Skeletal muscle tissue (tissue), 4 donors: ENCODE results near the gene F10. TPM values are rescaled to one million over a fixed set of nuclear protein-coding genes. Genes with fewer than 3 reads are reported as not detected.

Source experiments
- H3K27ac ChIP-seq: one replicate; pipeline ENCODE4 v1.7.0; 2013; ENCODE audit warnings: mild to moderate bottlenecking, low read depth, low read length, inconsistent platforms
- H3K27me3 ChIP-seq, 3 donors: one replicate each; pipeline ENCODE4 v1.7.0; 2013; ENCODE audit warnings: low read length in 3 of 3; ENCODE audit not compliant: control insufficient read depth in 3 of 3, insufficient read depth in 3 of 3
- H3K36me3 ChIP-seq, 3 donors: one replicate each; pipeline ENCODE4 v1.7.0; 2013; ENCODE audit warnings: low read length in 3 of 3; ENCODE audit not compliant: control insufficient read depth in 3 of 3, insufficient read depth in 3 of 3
- H3K4me1 ChIP-seq, 3 donors: one replicate each; pipeline ENCODE4 v1.7.0; 2013; ENCODE audit warnings: low read length in 3 of 3, mild to moderate bottlenecking in 3 of 3; ENCODE audit not compliant: control insufficient read depth in 3 of 3, insufficient read depth in 3 of 3
- H3K4me3 ChIP-seq, 3 donors: one replicate each; pipeline ENCODE4 v1.7.0; 2013; ENCODE audit warnings: low read length in 3 of 3
- H3K9ac ChIP-seq, 3 donors: one replicate each; pipeline ENCODE4 v1.7.0; 2013; ENCODE audit warnings: low read length in 3 of 3, mild to moderate bottlenecking in 3 of 3, moderate library complexity in 2 of 3, low read depth in 1 of 3
- H3K9me3 ChIP-seq, 3 donors: one replicate each; pipeline ENCODE4 v1.7.0; 2013; ENCODE audit warnings: low read length in 3 of 3; ENCODE audit not compliant: control insufficient read depth in 3 of 3
- total RNA-seq: library from RNA; depleted of rRNA; stranded (reverse); fragments of >200 nt; gene quantifications from one replicate; pipeline ENCODE4 v1.2.3, GENCODE V29; 2014
- donor health status: Osteomylitis.

F10 gene
- total RNA-seq, 1 donor from 2014 or later: 33.9 TPM

DNA sequence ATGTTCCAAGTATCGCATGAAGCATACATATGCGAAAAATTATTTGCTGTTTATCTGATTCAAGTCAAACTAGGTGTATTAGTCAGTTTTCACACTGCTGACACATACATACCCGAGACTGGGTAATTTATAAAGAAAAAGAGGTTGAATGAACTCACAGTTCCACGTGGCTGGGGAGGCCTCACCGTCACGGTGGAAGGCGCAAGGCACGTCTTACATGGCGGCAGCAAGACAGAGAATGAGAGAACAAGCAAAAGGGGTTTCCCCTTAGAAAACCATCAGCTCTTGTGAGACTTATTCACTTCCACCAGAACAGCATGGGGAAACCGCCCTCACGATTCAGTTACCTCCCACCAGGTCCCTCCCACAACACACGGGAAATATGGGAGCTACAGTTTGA, 22.9 kb downstream of the F10 start:
- peaks cover 0 to 3% (median 0%) of the 10 kb centered on the region in 3 donors for H3K27me3 ChIP-seq
- H3K36me3 ChIP-seq: no peaks in the 10 kb centered on the region
- no peak overlapping the region for H3K4me3 ChIP-seq
- no peaks in the 10 kb centered on the region for H3K9me3 ChIP-seq
- no peaks in the 10 kb centered on the region for H3K4me1 ChIP-seq
- H3K27ac ChIP-seq: no peak overlapping the region
- no peak overlapping the region for H3K9ac ChIP-seq

DNA sequence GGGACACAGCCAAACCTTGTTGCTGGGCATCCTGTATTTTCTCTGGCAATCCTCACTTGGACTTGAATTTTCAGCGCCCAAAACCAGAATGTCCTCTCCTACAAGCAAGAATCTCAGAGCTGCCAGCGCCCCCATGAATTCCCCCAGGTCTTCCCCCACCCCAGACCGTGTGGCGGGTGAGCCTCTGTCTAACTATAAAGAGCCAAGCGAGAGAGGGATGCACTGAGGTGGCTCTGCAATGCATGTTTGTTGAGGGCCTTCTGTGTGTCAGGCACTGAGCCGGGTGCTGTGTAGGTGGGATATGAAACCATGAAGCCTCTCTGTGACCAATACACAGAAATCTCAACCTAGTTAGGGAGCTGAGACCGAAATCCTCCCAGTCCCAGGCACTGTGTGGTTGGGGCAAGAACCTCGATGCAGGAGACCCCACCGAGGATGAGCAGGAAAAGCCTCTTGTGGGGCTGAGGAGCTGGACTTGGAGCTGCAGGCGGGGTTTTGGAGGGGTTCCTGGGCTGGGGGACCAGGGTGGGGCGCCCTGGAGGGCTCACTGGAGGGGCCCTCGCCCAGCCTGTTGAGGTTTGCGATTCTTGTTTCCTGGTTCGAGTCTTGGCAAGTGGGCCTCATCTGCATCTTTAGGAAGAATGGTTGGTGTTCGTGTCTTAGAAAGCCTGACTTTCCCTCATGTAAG, 23.5 kb downstream of the F10 start:
- no peaks in the 10 kb centered on the region for H3K36me3 ChIP-seq
- H3K9ac ChIP-seq: no peak overlapping the region
- H3K27me3 ChIP-seq: peaks cover 0 to 3% (median 0%) of the 10 kb centered on the region in 3 donors

DNA sequence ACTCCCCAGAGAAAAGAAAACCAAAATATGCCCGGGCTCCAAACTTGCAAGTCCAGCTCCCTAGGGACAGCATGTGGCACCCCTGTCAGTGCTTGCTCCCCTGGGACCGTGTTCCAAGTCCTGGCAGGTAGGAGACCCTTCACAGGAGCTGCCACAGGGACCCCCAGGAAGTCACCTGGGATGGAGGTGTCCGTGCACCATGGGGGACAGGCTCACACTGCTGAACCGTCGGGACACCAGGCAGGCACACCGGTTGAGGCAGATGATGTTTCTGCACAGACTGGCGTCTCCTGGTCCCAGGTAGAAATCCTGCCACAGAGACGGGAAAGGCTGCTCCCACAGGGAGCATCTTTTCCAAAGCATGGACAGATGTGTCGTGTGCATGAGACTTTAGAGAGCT, 24.2 kb downstream of the F10 start:
- Histone ChIP-seq H3K36me3 (no peaks in the 10 kb centered on the region), H3K9me3 (no peaks in the 10 kb centered on the region), H3K27me3 (peaks cover 0 to 3% (median 0%) of the 10 kb centered on the region in 3 donors), H3K4me1 (no peaks in the 10 kb centered on the region), H3K4me3 (no peak overlapping the region), H3K9ac (no peak overlapping the region), H3K27ac (no peak overlapping the region)

More for the DNA sequence above, 23.5 kb downstream of the F10 start:
- H3K27ac ChIP-seq: no peak overlapping the region
- H3K4me1 ChIP-seq: no peaks in the 10 kb centered on the region
- no peaks in the 10 kb centered on the region for H3K9me3 ChIP-seq
- no peak overlapping the region for H3K4me3 ChIP-seq

DNA sequence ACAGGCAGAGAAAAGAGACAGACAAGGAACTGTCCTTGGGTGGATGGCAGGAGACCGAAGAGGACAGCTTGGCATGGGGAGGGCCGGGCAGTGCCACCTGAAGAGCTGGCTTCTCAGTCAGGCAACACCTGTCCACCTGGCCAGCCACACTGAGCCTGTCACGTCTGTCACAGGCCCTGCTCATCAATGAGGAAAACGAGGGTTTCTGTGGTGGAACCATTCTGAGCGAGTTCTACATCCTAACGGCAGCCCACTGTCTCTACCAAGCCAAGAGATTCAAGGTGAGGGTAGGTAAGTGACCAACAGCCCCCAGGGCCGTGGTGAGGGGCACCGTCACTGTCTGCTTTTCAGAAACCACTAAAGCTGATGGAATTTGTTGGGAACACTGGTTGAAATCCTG, 24.6 kb downstream of the F10 start:
- H3K9me3 ChIP-seq: no peaks in the 10 kb centered on the region

DNA sequence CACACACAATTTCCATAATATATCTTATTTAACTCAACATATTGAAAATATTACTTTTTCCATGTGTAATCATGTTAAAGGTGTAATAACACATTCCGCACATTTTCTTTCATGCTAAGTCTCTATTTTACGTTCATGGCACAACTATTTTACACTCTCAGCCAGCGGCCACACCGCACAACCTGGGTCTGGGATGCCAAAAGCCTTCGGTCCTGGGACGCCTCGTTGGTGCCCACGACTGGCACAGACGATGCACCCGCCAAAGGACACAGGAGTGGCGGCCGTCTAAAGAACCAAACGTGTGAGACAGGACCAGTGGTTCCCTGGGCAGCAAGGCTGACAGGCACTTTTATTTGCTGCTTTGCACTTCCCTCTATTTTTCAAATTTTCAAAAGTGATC, 25.8 kb downstream of the F10 start:
- peaks cover 11 to 16% (median 13%) of the 10 kb centered on the region in 3 donors for H3K4me1 ChIP-seq
- H3K9me3 ChIP-seq: no peaks in the 10 kb centered on the region
- no peak overlapping the region for H3K27ac ChIP-seq
- H3K9ac ChIP-seq: no peak overlapping the region
- no peaks in the 10 kb centered on the region for H3K36me3 ChIP-seq
- H3K27me3 ChIP-seq: peaks cover 0 to 3% (median 0%) of the 10 kb centered on the region in 3 donors
- H3K4me3 ChIP-seq: no peak overlapping the region

More for the DNA sequence above, 24.6 kb downstream of the F10 start:
- Histone ChIP-seq H3K9ac (no peak overlapping the region), H3K4me3 (no peak overlapping the region), H3K27ac (no peak overlapping the region), H3K27me3 (peaks cover 0 to 3% (median 0%) of the 10 kb centered on the region in 3 donors), H3K4me1 (peaks cover 3 to 4% (median 3%) of the 10 kb centered on the region in 3 donors), H3K36me3 (no peaks in the 10 kb centered on the region)

DNA sequence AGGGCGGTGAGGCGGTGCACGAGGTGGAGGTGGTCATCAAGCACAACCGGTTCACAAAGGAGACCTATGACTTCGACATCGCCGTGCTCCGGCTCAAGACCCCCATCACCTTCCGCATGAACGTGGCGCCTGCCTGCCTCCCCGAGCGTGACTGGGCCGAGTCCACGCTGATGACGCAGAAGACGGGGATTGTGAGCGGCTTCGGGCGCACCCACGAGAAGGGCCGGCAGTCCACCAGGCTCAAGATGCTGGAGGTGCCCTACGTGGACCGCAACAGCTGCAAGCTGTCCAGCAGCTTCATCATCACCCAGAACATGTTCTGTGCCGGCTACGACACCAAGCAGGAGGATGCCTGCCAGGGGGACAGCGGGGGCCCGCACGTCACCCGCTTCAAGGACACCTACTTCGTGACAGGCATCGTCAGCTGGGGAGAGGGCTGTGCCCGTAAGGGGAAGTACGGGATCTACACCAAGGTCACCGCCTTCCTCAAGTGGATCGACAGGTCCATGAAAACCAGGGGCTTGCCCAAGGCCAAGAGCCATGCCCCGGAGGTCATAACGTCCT, 26.4 kb downstream of the F10 start:
- Histone ChIP-seq H3K9ac (no peak overlapping the region), H3K27ac (no peak overlapping the region), H3K9me3 (no peaks in the 10 kb centered on the region), H3K4me3 (no peak overlapping the region), H3K36me3 (no peaks in the 10 kb centered on the region), H3K27me3 (peaks cover 0 to 3% (median 0%) of the 10 kb centered on the region in 3 donors), H3K4me1 (peaks cover 14 to 19% (median 15%) of the 10 kb centered on the region in 3 donors)

DNA sequence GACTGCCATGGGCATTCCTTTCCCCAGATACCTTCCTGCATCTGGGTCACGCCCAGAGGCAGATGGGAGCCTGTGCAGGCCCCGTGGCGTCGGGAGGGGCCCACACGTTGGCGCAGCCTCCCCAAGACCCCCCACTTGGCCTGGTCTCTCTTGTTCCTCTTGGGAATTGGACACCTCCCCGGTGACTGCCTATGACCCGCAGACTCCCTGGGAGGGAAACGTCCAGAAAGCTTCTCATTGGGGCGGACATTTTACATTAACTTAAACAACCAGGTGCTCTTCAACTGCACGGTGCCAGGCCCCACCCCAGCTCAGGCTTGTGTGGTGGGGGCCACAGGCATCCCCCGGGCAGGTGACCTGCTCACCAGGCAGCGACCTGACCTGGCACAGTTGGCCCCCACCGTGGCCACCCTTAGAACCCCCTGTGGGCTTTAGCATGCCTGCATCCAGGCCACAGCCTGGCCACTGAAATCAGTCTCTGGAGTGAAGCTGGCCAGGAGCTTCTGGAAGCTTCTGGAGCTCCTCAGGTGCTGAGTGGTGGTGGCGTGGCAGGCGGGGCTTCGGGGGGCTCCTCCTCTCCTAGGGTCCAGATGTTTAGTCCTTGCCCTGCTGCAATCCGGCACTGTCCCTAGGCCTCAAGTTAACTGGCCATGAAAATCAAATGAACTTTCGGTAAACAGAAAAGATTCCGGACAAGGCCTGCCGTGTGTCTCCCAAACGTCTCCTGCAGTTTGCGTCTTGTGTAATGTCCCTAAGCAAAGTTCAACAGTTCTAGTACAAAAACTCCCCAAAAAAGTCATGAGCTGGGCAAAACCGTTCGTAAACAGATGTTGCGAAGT, 27.3 kb downstream of the F10 start:
- H3K27ac ChIP-seq: no peak overlapping the region
- no peak overlapping the region for H3K4me3 ChIP-seq
- H3K4me1 ChIP-seq: peaks cover 18 to 25% (median 19%) of the 10 kb centered on the region in 3 donors
- no peak overlapping the region for H3K9ac ChIP-seq
- H3K36me3 ChIP-seq: no peaks in the 10 kb centered on the region
- H3K27me3 ChIP-seq: peaks cover 0 to 3% (median 0%) of the 10 kb centered on the region in 3 donors
- no peaks in the 10 kb centered on the region for H3K9me3 ChIP-seq

DNA sequence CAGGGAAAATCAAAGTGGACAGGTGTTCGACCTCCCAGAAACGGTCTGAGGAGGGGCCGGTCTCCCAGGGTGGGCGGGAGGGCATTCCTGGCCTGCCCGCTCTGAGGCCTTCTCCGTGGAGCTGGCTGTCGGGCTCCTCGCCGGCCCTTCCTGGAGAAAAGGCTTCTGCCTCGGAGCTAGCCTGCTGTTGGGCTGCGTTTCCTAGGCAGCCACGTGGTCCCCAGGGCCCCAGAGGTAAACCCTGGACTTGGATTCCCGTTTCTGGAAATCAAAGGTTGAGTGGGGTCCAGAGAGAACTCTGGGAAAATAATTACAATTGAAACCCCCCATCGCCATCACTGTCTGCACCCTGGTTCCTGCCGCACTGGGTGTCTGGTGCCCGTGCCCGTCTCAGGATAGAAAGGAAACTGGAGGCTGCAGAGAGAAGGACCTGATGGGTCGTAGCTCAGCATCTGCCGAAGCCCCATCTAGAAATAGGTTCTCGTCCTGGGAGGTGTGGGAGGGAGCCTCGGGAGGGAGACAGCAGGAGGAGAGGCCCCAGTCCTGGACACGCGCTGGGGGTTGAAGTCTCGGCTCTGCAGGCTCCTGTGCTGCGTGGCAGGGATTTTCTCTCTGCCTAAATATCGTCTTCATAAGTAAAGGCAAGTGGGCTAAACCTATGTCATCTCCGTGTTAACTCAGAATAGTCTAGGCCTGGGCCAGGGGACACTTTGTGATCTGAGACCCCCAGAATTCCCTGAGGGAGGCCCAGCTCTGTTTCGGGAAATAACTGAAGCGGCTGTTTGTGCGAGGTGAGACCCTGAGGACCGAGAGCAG, 28.2 kb downstream of the F10 start:
- H3K9me3 ChIP-seq: no peaks in the 10 kb centered on the region
- H3K9ac ChIP-seq: no peak overlapping the region
- no peak overlapping the region for H3K4me3 ChIP-seq
- no peaks in the 10 kb centered on the region for H3K36me3 ChIP-seq
- H3K4me1 ChIP-seq: peaks cover 18 to 25% (median 19%) of the 10 kb centered on the region in 3 donors
- no peak overlapping the region for H3K27ac ChIP-seq
- H3K27me3 ChIP-seq: peaks cover 0 to 3% (median 0%) of the 10 kb centered on the region in 3 donors
